Activated T-cell treated with anti-CD3 and anti-CD28 coated beads, Interleukin-2, amount 50 U/mL, for 4 hours (primary cell): ENCODE results near the gene CLEC4F. TPM values are rescaled to one million over a fixed set of nuclear protein-coding genes. Genes with fewer than 3 reads are reported as not detected.

Experiments
- ATAC-seq, 2 donors: fragments of 200-7000 bp; cut with Tn5 transposase; one replicate each; pipeline ENCODE4 v1.10.0; 2021
- DNase-seq: peaks from one replicate; pipeline ENCODE4 v3.0.0-alpha.2; 2020
- H3K27me3 Mint-ChIP-seq: one replicate; pipeline ENCODE4 v1.8.0; 2021; ENCODE audit warnings: low read depth, mixed read lengths
- H3K36me3 Mint-ChIP-seq: one replicate; pipeline ENCODE4 v1.8.0; 2022; ENCODE audit warnings: mixed read lengths; ENCODE audit not compliant: insufficient read depth
- H3K4me1 Mint-ChIP-seq: one replicate; pipeline ENCODE4 v1.8.0; 2021; ENCODE audit warnings: low read depth, mixed read lengths
- H3K4me3 Mint-ChIP-seq: one replicate; pipeline ENCODE4 v1.8.0; 2021; ENCODE audit warnings: mild to moderate bottlenecking, moderate library complexity, mixed read lengths
- H3K9me3 Mint-ChIP-seq: one replicate; pipeline ENCODE4 v1.8.0; 2021; ENCODE audit warnings: mixed read lengths
- total RNA-seq, 3 donors: library from RNA; stranded (reverse); gene quantifications; one replicate each; pipeline ENCODE4 v1.2.1, GENCODE V29; 2021

CLEC4F gene
- not detected for total RNA-seq

GRCh38 chr2:70820499-70820898, at the start of gene CLEC4F:
Gene CLEC4F (minus strand): TSS chr2:70820599. CDS start chr2:70820523, 76 bp downstream.
- no peaks in the 10 kb centered on the region for H3K36me3 Mint-ChIP-seq
- DNase-seq, result no peak
- no peak for ATAC-seq
- H3K4me1 Mint-ChIP-seq, result no peaks in the 10 kb centered on the region
- H3K4me3 Mint-ChIP-seq, result no peak within 1 kb of the TSS
- H3K27me3 Mint-ChIP-seq, result no peaks in the 10 kb centered on the region
- no peaks in the 10 kb centered on the region for H3K9me3 Mint-ChIP-seq

- ATAC-seq (no peak), DNase-seq (no peak)
- H3K4me3 Mint-ChIP-seq, result no peak overlapping the region
- peaks cover 41% of the 10 kb centered on the region for H3K27me3 Mint-ChIP-seq
- H3K4me1 Mint-ChIP-seq, result peaks cover 4% of the 10 kb centered on the region
- H3K9me3 Mint-ChIP-seq, result no peaks in the 10 kb centered on the region
- no peaks in the 10 kb centered on the region for H3K36me3 Mint-ChIP-seq
Observed at GRCh38 chr2:70868970-70869369, 48.6 kb upstream of the CLEC4F start.

DNA sequence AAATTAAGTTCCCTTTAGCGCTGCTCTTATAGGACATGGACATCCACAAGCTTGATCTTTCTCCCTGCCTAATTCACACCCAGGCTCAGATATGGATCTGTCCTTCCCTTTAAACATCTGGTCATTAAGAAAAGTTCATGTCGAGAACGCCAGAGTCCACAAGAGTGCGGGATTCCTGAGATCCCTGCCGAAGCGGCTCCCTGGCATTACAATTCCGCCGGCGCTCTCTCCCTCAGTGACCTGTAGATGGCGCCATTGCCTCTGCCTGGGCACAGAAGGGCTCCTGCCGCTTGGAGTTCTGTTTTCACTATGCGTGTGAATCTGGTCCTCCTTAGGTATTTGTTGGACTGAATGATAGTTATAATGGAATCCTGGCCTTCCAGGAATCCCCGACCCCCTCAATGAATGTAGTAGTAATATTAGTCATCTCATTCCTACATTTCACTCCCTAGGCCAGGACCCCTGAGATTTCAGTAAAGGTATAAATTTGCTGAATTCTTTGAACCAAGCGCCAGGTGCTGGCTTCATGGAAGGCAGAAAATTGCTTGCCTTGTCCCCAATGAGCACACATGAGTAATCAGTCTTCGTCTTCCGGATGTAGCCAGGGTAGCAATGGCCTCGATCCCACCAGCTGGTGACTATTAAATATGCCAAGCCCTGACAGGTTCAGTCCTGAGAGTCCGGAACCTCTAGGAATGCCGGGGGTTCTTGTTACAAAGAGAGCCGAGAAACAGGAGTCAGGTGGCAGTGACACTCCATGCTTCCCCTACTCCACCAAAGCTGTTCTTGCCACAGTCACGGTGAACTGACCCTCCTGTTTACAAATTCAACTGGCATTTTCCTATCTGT, 41.6 kb upstream of the CLEC4F start:
- peaks cover 38% of the 10 kb centered on the region for H3K27me3 Mint-ChIP-seq
- ATAC-seq, result peak; percentile 80 to 84
- no peak overlapping the region for H3K4me3 Mint-ChIP-seq
- H3K9me3 Mint-ChIP-seq, result no peaks in the 10 kb centered on the region
- DNase-seq, result peak; percentile 65
- peaks cover 2% of the 10 kb centered on the region for H3K4me1 Mint-ChIP-seq
- no peaks in the 10 kb centered on the region for H3K36me3 Mint-ChIP-seq

DNA sequence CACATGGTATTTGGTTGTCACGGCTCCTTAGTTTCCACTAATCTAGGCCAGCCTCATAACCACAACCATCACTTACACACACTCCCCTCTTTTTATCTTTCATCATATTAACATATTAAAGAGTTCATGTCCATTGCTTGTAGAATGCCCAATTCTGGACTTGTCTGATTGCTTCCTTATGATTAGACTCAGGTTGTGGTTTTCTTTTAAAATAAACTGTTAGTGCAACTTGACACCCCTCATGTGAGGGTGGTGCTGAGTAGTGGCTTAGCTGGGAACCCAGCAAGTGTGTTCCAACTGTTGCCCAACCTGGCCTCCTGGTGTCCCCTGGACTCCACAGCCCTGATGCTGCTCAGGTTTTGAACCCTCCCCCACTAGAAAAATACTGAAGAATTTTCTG, 35.3 kb upstream of the CLEC4F start:
- H3K36me3 Mint-ChIP-seq, result no peaks in the 10 kb centered on the region
- H3K9me3 Mint-ChIP-seq, result no peaks in the 10 kb centered on the region
- peaks cover 21% of the 10 kb centered on the region for H3K4me1 Mint-ChIP-seq
- no peak for ATAC-seq
- peaks cover 7% of the 10 kb centered on the region for H3K27me3 Mint-ChIP-seq
- no peak for DNase-seq
- H3K4me3 Mint-ChIP-seq, result no peak overlapping the region

- no peaks in the 10 kb centered on the region for H3K27me3 Mint-ChIP-seq
- H3K4me3 Mint-ChIP-seq, result no peak overlapping the region
- no peaks in the 10 kb centered on the region for H3K36me3 Mint-ChIP-seq
- peaks cover 23% of the 10 kb centered on the region for H3K4me1 Mint-ChIP-seq
- H3K9me3 Mint-ChIP-seq, result no peaks in the 10 kb centered on the region
- DNase-seq (no peak), ATAC-seq (no peak)
Observed at GRCh38 chr2:70854411-70854810, 34.0 kb upstream of the CLEC4F start.

DNA sequence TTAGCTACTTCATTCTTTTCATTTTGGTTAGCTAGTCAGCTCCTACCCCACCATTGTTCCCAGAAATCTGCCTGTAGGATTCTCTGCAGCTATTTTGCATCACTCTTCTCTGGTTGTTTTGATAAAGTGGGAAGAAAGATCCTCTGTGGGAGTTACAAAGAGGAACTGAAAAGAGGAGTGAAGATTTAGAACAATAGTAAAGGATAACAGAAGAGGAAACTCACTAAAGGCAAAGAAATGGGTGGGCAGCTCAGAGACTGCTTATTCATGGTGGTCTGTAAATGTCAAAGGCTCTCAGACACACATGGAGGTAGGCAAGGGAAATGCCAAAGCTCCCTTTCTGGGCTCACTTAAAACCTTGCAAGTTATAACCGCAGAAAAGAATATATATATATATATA, 32.4 kb upstream of the CLEC4F start:
- Mint-ChIP-seq H3K4me1 (peaks cover 23% of the 10 kb centered on the region), H3K27me3 (no peaks in the 10 kb centered on the region), H3K4me3 (no peak overlapping the region), H3K9me3 (no peaks in the 10 kb centered on the region), H3K36me3 (no peaks in the 10 kb centered on the region)
- DNase-seq (no peak), ATAC-seq (no peak)

DNA sequence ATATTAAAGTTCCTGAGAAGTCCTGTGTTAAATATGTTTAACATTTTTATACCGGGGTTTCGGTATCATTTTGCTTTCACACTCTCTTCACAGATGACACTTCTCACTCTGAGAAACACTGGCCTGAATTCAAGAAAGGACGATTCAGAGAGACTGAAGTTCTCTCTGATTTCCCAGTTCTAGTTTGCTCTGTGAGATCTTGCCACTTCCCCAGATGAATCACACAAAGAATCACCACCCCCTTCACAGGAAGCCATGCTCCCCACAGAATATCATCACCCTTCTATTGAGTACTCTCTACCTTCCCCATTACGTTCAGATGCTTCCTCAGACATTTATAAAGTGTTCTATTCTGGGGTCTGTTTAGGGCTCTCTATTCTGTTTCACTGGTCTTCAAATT, 31.3 kb upstream of the CLEC4F start:
- ATAC-seq (peak; percentile 99), DNase-seq (peak; percentile 11)
- no peaks in the 10 kb centered on the region for H3K27me3 Mint-ChIP-seq
- H3K36me3 Mint-ChIP-seq, result no peaks in the 10 kb centered on the region
- peak overlapping the region; percentile 3 for H3K4me3 Mint-ChIP-seq
- H3K9me3 Mint-ChIP-seq, result no peaks in the 10 kb centered on the region
- peaks cover 23% of the 10 kb centered on the region for H3K4me1 Mint-ChIP-seq

DNA sequence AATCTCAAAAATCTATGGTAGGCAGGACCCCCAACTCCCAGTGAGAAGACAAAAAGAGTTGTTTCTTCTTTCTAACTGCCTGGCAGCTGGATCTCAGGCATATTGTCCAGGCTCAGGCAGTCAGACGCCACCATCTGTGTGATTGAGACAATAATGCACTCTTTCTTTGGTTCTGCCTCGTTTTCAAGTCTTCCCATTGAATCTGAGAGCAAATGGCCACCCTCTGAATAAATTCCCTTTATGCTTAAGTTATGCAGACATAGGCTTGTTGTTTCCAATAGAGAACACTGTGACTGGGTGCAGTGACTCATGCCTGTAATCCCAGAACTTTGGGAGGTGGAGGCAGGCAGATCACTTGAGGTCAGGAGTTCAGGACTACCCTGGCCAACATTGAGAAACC, 30.5 kb upstream of the CLEC4F start:
- Mint-ChIP-seq H3K27me3 (no peaks in the 10 kb centered on the region), H3K36me3 (no peaks in the 10 kb centered on the region), H3K4me1 (peaks cover 23% of the 10 kb centered on the region), H3K9me3 (no peaks in the 10 kb centered on the region), H3K4me3 (no peak overlapping the region)
- DNase-seq (no peak), ATAC-seq (no peak)

DNA sequence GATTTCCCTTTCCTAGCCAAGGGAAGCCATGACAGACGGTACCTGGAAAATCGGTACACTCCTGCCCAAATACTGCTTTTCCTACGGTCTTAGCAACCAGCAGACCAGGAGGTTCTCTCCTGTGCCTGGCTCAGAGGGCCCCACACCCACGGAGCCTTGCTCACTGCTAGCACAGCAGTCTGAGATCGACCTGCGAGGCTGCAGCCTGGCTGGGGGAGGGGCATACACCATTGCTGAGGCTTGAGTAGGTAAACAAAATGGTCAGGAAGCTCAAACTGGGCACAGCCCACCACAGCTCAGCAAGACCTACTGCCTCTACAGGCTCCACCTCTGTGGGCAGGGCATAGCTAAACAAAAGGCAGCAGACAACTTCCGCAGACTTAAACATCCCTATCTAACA, 22.0 kb upstream of the CLEC4F start:
- Mint-ChIP-seq H3K27me3 (peaks cover 15% of the 10 kb centered on the region), H3K9me3 (peaks cover 3% of the 10 kb centered on the region), H3K4me1 (no peaks in the 10 kb centered on the region), H3K4me3 (no peak overlapping the region), H3K36me3 (no peaks in the 10 kb centered on the region)
- ATAC-seq, result no peak
- no peak for DNase-seq

- H3K36me3 Mint-ChIP-seq, result no peaks in the 10 kb centered on the region
- DNase-seq (no peak), ATAC-seq (no peak)
- no peaks in the 10 kb centered on the region for H3K4me1 Mint-ChIP-seq
- H3K9me3 Mint-ChIP-seq, result peaks cover 3% of the 10 kb centered on the region
- no peak overlapping the region for H3K4me3 Mint-ChIP-seq
- H3K27me3 Mint-ChIP-seq, result peaks cover 13% of the 10 kb centered on the region
Observed at GRCh38 chr2:70837980-70838925, 17.9 kb upstream of the CLEC4F start.

DNA sequence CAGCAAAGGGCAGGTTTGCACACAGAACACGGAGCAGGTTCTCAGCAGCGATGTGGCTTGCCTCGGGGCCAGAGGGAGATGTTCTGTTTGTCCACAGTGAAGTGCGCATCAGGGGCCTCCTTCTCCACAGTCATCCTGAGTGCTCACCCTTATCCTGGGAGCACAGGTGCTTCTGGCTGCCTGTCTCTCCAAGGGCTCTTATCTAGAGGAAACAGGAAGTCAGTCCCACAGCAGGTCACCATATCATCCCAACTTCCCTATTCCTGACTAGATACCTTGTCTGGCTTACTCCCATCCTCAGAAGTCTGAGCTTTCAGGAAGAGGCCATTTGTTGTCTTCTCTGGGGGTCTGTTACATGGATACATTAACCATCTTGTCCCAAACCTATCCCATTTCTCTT, 15.2 kb upstream of the CLEC4F start, which contains the start of gene CD207:
CD207 (minus strand) TSS at position 174 of the 400 bp plus-strand sequence; CDS start at position 134, 40 bp downstream.
- ATAC-seq, result no peak
- no peaks in the 10 kb centered on the region for H3K9me3 Mint-ChIP-seq

DNA sequence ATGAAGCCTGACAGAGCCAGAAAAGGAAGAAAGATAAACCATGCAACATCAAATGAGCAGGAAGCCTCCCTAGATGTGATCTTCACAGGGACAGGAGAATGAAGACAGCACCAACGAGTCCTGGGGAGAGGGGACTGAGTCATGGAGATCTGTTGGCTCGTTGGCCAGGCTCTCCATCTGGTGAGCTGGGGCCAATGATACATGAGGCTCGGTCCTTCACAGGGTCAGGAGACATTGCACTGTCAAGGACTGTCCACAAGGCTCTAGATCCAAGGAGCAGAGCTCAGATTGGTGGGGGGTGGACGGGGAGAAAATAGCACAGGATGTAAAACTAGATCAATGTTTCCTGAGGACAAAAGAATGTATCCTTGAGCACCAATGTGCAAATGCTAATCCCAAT, 14.5 kb upstream of the CLEC4F start:
- Mint-ChIP-seq H3K9me3 (no peaks in the 10 kb centered on the region), H3K4me3 (no peak overlapping the region)
- ATAC-seq, result no peak

More for the DNA sequence above, 15.2 kb upstream of the CLEC4F start, which contains the start of gene CD207:
- H3K4me3 Mint-ChIP-seq, result no peak within 1 kb of the TSS
- H3K4me1 Mint-ChIP-seq, result no peaks in the 10 kb centered on the region
- no peak for DNase-seq
- no peaks in the 10 kb centered on the region for H3K36me3 Mint-ChIP-seq
- peaks cover 5% of the 10 kb centered on the region for H3K27me3 Mint-ChIP-seq

DNA sequence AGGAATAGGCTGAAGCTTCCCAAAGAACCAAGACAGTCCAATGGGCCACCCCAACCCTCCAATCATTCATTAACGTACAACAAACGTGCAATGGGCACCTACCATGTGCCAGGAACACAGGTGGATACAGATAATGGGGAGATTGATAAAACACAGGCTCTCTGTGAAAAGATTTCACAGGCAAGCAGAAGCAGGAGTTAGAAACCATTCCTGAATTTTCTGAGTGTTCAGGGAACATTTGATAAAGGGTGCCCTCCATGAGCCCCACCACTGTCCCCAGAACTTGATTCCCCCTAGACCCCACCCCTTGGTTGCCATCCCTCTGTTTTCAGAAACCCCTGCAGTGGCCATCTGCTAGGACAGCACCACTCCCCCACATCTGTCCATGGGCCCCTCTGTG, 13.7 kb upstream of the CLEC4F start:
- H3K27me3 Mint-ChIP-seq, result peaks cover 3% of the 10 kb centered on the region
- H3K36me3 Mint-ChIP-seq, result no peaks in the 10 kb centered on the region
- H3K4me1 Mint-ChIP-seq, result no peaks in the 10 kb centered on the region
- no peaks in the 10 kb centered on the region for H3K9me3 Mint-ChIP-seq
- no peak for DNase-seq
- no peak for ATAC-seq
- no peak overlapping the region for H3K4me3 Mint-ChIP-seq

More for the DNA sequence above, 14.5 kb upstream of the CLEC4F start:
- H3K4me1 Mint-ChIP-seq, result no peaks in the 10 kb centered on the region
- no peaks in the 10 kb centered on the region for H3K36me3 Mint-ChIP-seq
- DNase-seq, result no peak
- H3K27me3 Mint-ChIP-seq, result peaks cover 5% of the 10 kb centered on the region

- H3K4me3 Mint-ChIP-seq, result no peak overlapping the region
- DNase-seq (no peak), ATAC-seq (no peak)
- no peaks in the 10 kb centered on the region for H3K36me3 Mint-ChIP-seq
- peaks cover 3% of the 10 kb centered on the region for H3K27me3 Mint-ChIP-seq
- no peaks in the 10 kb centered on the region for H3K9me3 Mint-ChIP-seq
- H3K4me1 Mint-ChIP-seq, result no peaks in the 10 kb centered on the region
Observed at GRCh38 chr2:70833246-70833645, 12.8 kb upstream of the CLEC4F start.
